HG03025 (cell line): ENCODE results near the gene TPD52L2.
"Not testable (repeated sequence)": the region's sequence is repeated elsewhere in the genome, so short reads cannot be mapped to it uniquely, and the experiment has no call there.

Experiments
- ATAC-seq: cut with Tn5 transposase; IDR thresholded peaks from one replicate; pipeline ENCODE4 v1.9.1; 2021; ENCODE audit warnings: mild to moderate bottlenecking, moderate library complexity; ENCODE audit not compliant: unreplicated experiment, low FRiP score

The TPD52L2 gene

DNA sequence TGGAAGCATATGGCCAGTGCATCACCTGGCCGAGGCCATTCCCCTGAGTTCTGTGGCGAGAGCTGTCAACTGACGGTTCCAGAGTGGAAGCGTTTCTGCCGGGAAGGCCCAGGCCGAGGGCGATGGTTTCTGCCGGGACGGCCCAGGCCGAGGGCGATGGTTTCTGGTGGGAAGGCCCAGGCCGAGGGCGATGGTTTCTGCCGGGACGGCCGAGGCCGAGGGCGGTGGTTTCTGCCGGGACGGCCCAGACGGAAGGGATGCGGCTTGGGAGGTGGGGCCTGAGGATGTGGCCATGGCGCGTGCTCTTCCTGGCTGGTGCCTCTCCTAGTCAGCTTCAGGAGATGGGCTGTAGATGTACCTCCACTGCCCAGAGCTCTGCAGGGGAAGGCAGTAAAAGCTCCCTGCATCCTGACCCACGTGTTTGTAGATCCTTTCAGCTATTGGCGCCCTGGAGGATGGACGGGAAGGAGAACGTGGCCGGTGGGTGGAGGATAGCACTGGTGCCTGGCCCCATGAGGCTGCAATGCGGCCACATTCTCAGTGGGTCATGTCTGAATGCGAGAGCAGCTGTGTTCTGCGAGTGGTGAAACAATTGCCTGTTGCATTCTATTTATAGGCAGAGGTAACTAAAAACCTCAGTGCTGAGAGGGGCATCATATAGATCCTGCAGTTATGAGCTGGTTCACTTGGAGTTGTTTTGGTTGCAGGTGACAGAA lies 12.8 kb downstream of the TPD52L2 start:
- no peak for ATAC-seq

DNA sequence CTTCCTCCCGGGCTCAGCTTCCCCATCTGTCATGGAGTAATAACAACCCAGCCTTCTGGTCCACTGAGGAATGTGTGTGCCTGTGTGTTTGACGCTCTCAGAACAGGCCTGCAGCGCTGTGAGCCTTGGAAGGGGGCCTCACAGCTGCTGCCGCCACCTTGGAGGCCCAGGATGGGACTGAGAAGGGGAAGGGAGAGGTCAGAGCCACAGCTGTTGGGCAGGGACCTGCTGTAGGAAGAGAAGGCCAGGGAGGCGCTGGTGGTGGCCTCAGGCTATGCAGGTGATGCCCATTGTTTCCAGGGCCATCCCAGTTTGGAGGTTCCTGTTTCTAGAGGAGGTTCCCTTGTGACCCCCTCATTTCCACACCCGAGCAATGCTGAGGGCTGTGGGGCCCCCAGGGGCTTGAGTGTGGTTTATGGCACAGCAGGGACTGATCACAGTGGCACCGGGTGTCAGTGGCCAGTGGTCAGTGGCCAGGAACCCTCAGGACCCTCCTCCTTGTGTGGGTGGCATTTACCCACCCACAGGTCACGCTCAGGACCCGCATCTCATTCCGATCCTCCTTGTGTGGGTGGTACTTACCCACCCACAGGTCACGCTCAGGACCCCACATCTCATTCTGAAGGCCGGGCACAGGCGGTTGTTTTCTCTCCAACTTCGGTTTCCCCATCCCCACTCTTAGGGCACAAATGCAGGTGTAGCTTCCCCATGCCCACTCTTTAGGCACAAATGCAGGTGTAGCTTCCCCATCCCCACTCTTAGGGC lies 14.0 kb downstream of the TPD52L2 start:
- ATAC-seq: no peak

DNA sequence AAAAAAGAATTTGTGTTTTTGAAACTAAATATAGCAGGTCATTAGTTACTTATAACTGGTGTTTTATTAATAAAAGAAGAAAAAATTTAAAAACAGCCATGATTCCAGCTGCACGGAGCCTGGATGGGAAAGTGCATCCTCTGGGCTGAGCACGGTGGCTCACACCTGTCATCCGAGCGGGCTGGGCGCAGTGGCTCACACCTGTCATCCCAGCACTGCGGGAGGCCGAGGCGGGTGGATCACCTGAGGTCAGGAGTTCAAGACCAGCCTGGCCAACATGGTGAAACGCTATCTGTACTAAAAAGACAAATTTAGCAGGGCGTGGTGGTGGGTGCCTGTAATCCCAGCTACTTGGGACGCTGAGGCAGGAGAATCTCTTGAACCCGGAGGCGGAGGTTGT lies 15.8 kb downstream of the TPD52L2 start:
- ATAC-seq: not testable (repeated sequence)

DNA sequence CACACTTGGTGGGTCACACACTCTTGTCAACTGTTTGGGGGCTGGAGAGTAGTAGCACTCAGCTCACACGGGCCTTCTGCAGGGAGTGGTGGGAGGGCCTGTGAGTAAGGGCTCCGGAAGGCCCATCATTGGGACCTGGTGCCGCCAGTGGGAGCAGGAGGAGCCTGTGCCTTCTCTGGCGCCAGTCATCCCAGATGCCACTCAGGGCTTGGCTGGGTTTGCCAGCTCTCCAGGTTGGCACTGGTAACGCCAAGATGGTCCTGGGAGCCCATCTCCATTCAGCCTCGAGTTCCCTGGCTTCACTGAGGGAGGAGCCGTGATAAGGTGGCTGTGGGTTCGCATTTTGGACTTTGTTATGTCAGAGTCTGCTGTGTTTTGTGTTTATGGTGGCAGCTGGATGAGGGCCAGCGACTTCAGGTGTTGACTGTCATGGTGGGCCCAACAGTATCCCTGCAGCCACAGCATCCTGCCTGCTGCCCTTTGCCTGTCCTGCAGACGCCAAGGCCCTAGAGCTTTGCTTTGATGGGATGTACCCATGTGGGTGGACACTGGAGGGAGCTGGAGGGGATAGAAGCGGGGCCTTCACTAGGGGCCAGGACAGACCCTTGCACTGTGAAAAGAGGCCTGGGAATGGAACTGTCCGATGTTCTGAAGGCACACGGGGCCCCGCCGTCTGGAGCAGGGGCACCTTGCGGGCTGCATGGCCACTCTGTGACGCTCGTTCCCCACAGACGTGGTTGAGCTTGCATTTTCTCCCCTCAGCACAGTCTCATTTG lies 16.6 kb downstream of the TPD52L2 start:
- ATAC-seq: no peak

DNA sequence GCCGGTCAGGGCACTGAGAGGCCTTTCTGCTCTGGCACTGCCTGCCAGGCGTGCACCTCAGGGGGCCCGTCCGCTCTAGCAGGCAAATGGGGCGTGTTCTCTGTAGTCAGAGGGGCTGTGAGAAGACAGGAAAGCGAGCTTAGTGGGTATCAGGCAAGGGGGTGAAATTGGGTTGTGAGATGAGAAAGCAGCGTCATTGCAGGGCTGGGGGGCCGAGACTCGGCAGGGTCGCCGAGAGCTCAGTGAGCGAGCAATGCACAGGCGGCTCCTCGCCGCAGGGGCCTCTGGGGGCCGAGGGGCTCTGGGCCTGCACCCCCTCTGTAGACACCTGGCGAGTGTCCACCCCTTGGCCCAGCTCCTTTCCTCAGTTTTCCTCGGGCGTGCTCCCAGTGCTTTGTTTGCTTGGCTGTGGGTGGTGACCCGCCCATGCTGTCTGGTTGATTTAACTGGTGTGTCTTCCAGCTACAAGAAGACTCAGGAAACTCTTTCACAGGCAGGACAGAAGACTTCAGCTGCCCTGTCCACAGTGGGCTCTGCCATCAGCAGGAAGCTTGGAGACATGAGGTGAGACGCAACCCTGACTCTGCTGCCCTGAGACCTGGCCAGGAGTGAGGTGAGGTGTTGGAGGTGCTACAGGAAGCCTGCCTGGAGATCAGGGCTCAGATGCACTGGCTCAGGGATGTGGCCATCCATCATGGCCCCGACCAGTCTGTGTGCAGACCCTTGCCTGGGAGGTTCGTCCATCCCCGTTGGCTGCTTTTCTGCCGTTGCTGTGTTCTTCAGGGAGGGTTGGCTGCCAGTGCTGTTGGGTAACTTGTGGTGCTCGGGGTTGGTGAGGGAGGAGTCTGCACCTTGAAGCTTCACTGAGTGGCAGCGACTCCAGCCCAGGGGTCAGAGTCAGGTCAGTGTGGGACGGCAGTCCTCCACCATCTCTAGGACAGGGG lies 17.5 kb downstream of the TPD52L2 start:
- no peak for ATAC-seq

DNA sequence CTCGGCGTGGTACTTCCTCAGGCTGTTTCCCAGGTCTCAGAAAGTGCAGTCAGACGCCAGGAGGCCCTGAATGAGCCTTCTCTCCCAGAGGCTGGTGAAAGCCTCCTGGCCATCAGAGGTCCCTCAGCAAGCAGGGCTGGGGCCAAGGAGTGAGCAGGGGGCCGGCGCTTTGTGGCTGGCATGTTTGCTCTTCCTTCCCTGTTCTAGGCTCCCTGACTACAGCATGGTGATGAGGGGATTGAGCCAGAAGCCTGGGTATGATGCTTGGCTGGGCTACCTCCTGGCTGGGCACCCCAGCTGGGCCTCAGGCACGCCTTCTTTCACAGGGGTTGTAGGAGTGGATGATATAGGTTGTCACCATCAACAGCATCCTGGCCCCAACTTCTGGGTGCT lies 18.1 kb downstream of the TPD52L2 start:
- ATAC-seq: no peak

DNA sequence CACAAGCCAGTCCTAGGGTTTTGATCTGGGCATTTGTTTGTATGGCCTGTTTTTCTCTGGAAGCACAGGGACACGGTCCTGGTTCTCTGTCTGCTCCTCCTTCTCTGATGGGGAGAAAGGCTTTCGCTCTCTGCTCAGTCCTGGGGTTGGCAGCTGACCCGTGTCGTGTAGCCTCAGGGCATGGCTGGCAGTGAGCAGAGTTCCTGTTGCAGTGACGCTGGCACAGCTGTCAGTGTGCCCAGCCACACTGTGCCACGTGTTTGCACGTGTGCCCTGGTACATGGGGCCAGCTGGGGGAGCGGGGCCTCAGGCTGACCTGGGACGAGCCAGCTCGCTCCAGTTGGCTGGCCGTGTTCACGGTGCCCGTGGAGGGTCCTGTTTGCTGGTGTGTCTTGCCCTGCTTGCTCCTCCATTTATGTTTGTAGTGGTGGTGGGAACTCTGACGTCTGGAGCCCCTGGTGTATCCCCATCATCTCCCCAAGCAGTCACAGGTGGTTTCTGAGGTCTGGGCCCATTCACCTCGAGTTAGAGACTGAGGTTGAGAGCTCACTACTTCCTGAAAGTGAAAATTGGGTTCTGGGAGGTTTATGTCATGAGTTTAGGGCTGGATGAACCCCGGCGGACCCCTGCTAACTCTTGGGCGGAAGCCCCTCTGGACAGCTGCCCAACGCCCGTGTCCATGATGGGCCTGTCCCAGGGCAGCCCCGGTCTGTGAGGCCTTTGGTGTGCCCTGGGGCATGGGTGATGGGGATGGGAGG lies 19.6 kb downstream of the TPD52L2 start:
- ATAC-seq: no peak

DNA sequence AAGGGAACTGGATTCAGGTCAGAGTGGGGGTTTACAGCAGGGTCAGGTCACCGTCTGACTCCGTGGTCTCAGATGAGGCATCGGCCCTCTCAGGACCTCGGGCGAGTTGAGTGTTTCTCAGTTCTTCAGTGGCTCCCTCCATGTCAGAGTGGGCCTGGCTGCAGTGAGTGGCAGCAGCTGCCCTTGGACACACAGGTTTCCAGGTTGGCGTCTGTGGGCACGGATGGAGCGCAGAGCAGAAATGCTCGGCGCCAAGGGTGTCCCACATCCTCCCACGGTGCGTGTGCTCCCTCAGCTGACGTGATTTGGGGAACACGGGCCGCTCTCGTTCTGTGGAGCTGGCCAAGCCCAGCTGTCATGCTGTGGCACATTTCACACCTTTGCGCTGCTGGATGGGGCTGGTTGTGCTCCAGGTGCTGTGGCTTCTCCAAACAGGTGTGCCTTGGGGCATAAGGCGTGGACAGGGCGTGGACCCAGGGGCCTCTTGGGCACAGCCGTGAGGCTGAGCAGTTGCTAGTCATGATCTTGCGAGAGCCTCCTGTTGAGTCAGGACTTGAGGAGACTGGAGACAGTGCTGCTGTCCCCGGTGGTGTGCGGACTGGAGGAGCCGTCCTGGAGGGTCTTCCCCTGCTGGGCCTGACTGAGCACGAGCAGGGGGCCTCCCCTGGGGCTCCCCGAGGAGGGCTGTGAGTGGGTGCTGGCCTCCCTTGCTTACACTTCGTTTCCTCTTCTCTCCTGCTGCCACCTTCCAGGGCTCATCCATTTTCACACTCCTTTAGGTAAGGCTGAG lies 20.4 kb downstream of the TPD52L2 start:
- ATAC-seq: no peak

DNA sequence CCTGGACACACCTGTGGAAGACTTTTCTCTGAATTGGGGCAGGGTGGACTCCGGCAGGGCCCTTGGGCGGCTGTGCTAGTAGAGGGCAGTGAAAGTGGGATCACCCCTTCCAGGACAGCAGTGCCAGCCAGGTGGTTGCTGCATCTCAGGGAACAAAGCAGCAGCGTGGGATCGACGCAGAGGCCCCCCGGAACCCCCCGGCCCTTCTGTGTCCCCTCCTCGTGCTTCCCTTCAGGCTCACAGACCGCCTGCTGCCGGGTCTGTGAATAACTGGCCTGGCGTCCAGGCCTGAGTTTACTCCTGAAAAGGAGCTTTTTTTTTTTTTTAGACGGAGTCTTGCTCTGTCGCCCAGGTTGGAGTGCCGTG lies 21.0 kb downstream of the TPD52L2 start:
- no peak for ATAC-seq

DNA sequence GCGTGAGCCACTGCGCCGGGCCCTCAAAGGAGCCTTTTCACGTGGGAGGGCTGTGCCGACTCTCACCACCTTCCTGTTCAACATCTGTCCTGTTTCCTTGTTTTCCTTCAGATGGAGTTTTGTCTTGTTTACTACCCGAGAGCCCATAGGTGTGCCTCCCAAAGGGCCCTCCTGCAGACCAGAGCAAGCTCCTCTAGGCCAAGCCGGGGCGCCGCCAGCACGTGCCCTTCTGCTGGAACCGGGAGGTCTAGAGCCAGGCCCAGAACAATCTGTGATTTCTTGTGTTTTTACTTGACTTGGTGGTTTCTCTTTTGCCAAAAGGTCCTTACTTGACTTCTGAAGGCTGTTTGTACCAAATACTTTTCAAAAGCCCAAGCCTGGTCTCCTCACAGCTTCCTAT lies 21.9 kb downstream of the TPD52L2 start:
- no peak for ATAC-seq

DNA sequence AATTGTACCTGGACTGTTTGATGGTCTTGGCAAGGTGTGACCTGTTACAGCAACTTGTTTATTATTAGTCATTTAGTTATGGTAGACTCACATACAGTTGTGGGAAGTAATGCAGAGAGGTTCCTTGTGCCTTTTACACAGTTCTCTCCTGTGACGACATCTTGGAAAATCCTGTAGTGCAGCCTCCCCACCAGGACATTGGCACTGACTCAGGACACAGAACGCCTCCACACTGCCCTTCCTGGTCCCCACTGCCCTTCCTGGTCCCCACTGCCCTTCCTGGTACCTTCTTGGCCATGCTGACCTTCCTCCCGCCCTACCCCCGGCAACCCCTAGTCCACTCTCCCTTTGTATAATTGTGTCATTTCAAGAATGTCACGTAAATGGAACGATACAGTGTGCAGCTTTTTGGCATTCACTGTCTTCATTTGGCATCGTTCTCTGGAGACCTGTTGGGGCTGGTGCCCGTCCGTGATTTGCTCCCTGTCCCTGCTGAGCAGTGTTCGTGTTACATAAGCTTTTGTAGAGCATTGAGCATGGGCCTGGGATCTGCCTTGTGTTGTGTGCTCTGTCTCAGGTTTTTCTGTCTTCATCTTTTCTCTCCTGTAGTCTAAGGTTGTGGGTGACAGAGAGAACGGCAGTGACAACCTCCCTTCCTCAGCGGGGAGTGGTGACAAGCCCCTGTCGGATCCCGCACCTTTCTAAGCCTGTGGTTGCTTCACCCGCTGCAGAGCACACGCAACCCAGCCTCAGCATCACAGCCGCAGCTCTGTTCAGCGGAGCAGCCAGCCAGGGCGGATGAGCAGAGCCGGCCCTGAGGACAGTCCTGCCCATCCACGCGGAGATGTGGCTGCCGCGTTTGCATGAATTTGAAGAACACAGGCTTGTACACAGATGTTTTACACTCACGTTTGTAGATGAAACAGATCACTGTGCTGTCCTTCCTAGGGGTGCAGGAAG lies 24.5 kb downstream of the TPD52L2 start:
- no peak for ATAC-seq

DNA sequence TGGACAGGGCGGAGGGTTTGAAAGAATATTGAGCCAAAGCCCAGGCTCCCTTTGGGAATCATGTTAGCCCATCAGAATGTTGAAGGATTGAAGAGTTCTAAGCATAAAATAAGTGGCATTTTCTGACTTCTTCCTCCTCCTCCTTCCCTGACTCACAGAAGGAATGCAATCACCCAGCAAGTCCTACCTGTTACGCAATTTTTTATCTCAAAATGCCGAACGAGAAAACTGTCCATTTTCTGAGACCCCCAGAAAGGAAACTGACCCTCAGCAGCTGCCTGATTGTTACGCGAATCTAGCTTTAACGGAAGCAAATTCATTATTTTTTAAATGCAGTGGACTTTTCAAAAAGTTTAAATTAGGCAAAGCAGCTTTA lies 25.1 kb downstream of the TPD52L2 start:
- ATAC-seq: no peak

DNA sequence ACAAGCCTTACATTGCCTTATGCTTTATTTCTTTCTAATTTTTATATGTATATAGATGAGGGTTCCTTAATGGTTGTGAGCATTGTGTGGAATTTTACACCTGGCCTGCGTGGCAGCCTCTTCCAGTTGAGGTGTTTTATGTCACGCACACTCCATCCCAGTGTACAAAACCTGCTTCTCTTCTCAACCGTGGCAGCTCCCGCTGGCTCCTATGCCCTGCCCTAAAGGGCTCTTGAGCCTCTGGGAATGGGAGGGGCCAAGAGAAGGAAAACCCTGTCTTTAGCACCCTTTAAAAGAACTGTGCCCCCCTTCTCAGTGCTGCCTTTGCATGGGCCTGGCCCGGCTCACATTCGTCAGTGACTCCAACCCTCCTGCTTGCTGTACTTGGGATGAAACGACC lies 25.5 kb downstream of the TPD52L2 start:
- no peak for ATAC-seq

DNA sequence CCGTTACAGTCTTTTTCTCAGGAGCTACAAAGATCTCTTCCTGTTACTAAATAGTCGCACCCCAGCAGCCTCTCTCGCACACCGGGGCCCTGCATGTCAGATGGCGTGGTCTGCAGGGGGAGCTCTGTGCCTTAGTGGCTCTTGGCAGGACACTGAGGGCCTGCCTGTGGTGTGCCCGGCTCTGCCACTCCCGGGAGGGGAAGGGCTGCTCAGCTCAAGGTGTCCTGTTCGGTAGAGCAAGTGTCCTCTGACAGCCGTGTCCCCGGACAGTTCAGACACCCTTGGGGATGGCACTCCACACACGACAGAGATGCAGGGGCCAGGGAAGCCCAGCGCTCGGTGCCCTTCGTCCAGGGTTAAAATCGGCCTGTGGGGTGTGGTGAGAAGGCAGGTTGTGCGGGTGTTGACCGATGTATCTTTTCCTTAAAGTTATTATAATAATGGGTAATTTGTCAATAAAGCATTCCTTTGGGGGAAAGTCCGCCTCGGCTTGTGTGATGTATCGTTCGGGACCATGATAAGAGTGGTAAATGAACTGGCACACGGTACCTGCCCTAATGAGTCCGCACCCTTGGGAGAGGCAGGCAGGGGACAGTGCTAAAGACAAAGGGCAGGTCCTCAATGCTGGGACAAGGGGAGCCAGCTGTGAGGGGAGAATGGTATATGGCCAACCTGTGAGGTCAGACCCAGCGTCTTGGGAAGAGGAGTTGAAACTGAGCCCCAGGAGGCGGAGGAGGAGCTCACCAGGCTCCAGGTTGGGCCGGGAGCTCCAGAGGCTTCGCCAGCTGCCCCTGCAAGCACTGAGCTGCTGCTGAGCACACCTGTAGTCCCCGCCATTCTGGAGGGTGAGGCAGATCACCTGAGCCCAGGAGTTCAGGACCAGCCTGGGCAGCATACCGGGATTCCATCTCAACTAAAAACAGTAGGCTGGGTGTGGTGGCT lies 26.3 kb downstream of the TPD52L2 start:
- ATAC-seq: no peak

DNA sequence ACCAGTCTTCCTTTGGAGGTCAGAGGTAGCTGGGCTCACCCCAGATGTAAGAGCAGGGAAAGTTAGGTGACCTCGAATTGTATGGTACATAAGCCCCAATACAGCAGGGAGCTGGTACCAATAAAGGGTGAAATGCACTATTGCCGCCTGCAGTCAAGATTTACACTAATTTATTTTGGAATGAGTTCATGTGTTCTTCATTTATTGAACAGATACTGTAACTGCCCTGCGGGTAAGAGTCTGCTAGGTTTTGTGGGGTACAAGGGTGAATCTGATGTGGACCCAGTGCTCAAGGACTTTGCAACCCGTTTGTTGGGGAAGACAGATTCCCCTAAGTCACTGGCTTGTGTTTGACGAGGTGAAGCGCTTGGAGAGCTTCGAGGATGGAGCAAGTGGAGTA lies 27.3 kb downstream of the TPD52L2 start:
- ATAC-seq: no peak

DNA sequence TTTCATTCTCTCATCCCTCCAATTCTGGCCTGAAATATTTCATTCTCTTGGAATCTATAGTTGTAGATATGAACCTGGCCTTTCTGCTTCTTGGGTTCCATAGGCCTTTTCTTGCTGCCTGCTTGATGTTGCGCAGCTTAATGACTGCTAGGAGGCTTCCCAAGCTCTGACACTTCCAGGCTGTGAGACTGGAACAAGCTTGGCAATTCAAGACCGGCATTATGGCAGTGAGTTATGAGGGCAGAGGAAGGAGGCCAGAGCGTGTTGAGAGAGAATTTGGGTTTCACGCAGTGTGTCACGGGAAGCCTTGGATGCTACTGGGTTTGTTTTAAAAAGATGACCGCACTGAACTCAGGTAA lies 28.9 kb downstream of the TPD52L2 start:
- ATAC-seq: no peak
